ENCODE results near the gene SUGCT.

SUGCT gene

GRCh38 chr7:40197527-40197926 lies 62.7 kb downstream of the SUGCT start:
- Histone ChIP-seq H3K27me3 (ENCODE audit: insufficient read depth, poor library complexity, severe bottlenecking) (no peaks in the 10 kb centered on the region), H3K4me3 (replicated peaks; ENCODE audit: insufficient read depth, low read length) (no peak overlapping the region), H3K27ac (replicated peaks) (no peak overlapping the region)
- TF ChIP-seq GABPA (IDR thresholded peaks at IDR 0.05; ENCODE audit: low read depth) = no peak
- TF ChIP-seq REST (IDR thresholded peaks at IDR 0.05; ENCODE audit: insufficient replicate concordance, low read depth) = no peak
- TF ChIP-seq CTCF (IDR thresholded peaks at IDR 0.05; ENCODE audit: insufficient read depth, low read length) = no peak
- TF ChIP-seq POLR2AphosphoS5 (IDR thresholded peaks at IDR 0.05; ENCODE audit: low read depth) = no peak
- no peak for TF ChIP-seq SPI1 (IDR thresholded peaks at IDR 0.05; ENCODE audit: borderline replicate concordance, low read depth)
- DNase-seq (ENCODE audit: low read depth in 1 of 2, low spot score in 1 of 2) = no peak

- Histone ChIP-seq H3K27me3 (ENCODE audit: insufficient read depth, poor library complexity, severe bottlenecking) (no peaks in the 10 kb centered on the region), H3K27ac (replicated peaks) (no peak overlapping the region), H3K4me3 (replicated peaks; ENCODE audit: insufficient read depth, low read length) (no peak overlapping the region)
- TF ChIP-seq POLR2AphosphoS5 (IDR thresholded peaks at IDR 0.05; ENCODE audit: low read depth) = no peak
- no peak for TF ChIP-seq SPI1 (IDR thresholded peaks at IDR 0.05; ENCODE audit: borderline replicate concordance, low read depth)
- no peak for TF ChIP-seq REST (IDR thresholded peaks at IDR 0.05; ENCODE audit: insufficient replicate concordance, low read depth)
- no peak for TF ChIP-seq GABPA (IDR thresholded peaks at IDR 0.05; ENCODE audit: low read depth)
- TF ChIP-seq CTCF (IDR thresholded peaks at IDR 0.05; ENCODE audit: insufficient read depth, low read length) = no peak
- no peak for DNase-seq (ENCODE audit: low read depth in 1 of 2, low spot score in 1 of 2)
These were observed 64.4 kb downstream of the SUGCT start for GRCh38 chr7:40199076-40199802.

- DNase-seq (ENCODE audit: low read depth in 1 of 2, low spot score in 1 of 2) = no peak
- TF ChIP-seq GABPA (IDR thresholded peaks at IDR 0.05; ENCODE audit: low read depth) (no peak), REST (IDR thresholded peaks at IDR 0.05; ENCODE audit: insufficient replicate concordance, low read depth) (no peak), SPI1 (IDR thresholded peaks at IDR 0.05; ENCODE audit: borderline replicate concordance, low read depth) (no peak), CTCF (IDR thresholded peaks at IDR 0.05; ENCODE audit: insufficient read depth, low read length) (no peak), POLR2AphosphoS5 (IDR thresholded peaks at IDR 0.05; ENCODE audit: low read depth) (no peak)
- Histone ChIP-seq H3K27ac (replicated peaks) (no peak overlapping the region), H3K4me3 (replicated peaks; ENCODE audit: insufficient read depth, low read length) (no peak overlapping the region), H3K27me3 (ENCODE audit: insufficient read depth, poor library complexity, severe bottlenecking) (no peaks in the 10 kb centered on the region)
These were observed 66.0 kb downstream of the SUGCT start for GRCh38 chr7:40200791-40201190.
